ENCODE data around the gene YKT6.

The YKT6 gene

GRCh38 chr7:44208085-44208484, 7.3 kb downstream of the YKT6 start:
- Histone ChIP-seq H3K27me3 (ENCODE audit: control insufficient read depth in 5 of 5, insufficient read depth in 4 of 5, low read length in 5 of 5) (no peaks in the 10 kb centered on the region), H3K4me1 (ENCODE audit: control insufficient read depth in 5 of 5, insufficient read depth in 5 of 5, low read length in 5 of 5) (peaks cover 0 to 7% (median 0%) of the 10 kb centered on the region in 5 donors), H3K36me3 (ENCODE audit: control insufficient read depth in 5 of 5, insufficient read depth in 5 of 5, low read length in 5 of 5) (peaks cover 22 to 91% (median 86%) of the 10 kb centered on the region in 5 donors), H3K4me3 (ENCODE audit: low read depth in 1 of 5, low read length in 5 of 5) (no peak overlapping the region), H3K9ac (ENCODE audit: low read length in 5 of 5) (no peak overlapping the region), H3K27ac (ENCODE audit: low read depth, low read length) (no peak overlapping the region), H3K9me3 (ENCODE audit: control insufficient read depth in 5 of 5, low read length in 5 of 5) (no peaks in the 10 kb centered on the region)

GRCh38 chr7:44210107-44210506, 9.3 kb downstream of the YKT6 start:
- Histone ChIP-seq H3K9ac (ENCODE audit: low read length in 5 of 5) (no peak overlapping the region), H3K4me1 (ENCODE audit: control insufficient read depth in 5 of 5, insufficient read depth in 5 of 5, low read length in 5 of 5) (no peaks in the 10 kb centered on the region), H3K9me3 (ENCODE audit: control insufficient read depth in 5 of 5, low read length in 5 of 5) (no peaks in the 10 kb centered on the region), H3K4me3 (ENCODE audit: low read depth in 1 of 5, low read length in 5 of 5) (no peak overlapping the region), H3K27me3 (ENCODE audit: control insufficient read depth in 5 of 5, insufficient read depth in 4 of 5, low read length in 5 of 5) (no peaks in the 10 kb centered on the region), H3K27ac (ENCODE audit: low read depth, low read length) (no peak overlapping the region), H3K36me3 (ENCODE audit: control insufficient read depth in 5 of 5, insufficient read depth in 5 of 5, low read length in 5 of 5) (peaks cover 14 to 89% (median 86%) of the 10 kb centered on the region in 5 donors)

- peaks cover 9 to 78% (median 76%) of the 10 kb centered on the region in 5 donors for H3K36me3 ChIP-seq (ENCODE audit: control insufficient read depth in 5 of 5, insufficient read depth in 5 of 5, low read length in 5 of 5)
- no peaks in the 10 kb centered on the region for H3K4me1 ChIP-seq (ENCODE audit: control insufficient read depth in 5 of 5, insufficient read depth in 5 of 5, low read length in 5 of 5)
- no peaks in the 10 kb centered on the region for H3K27me3 ChIP-seq (ENCODE audit: control insufficient read depth in 5 of 5, insufficient read depth in 4 of 5, low read length in 5 of 5)
- H3K27ac ChIP-seq (ENCODE audit: low read depth, low read length) = no peak overlapping the region
- no peaks in the 10 kb centered on the region for H3K9me3 ChIP-seq (ENCODE audit: control insufficient read depth in 5 of 5, low read length in 5 of 5)
- H3K4me3 ChIP-seq (ENCODE audit: low read depth in 1 of 5, low read length in 5 of 5) = no peak overlapping the region
- no peak overlapping the region for H3K9ac ChIP-seq (ENCODE audit: low read length in 5 of 5)
These were observed 10.4 kb downstream of the YKT6 start for GRCh38 chr7:44211126-44211675.

- Histone ChIP-seq H3K27me3 (ENCODE audit: control insufficient read depth in 5 of 5, insufficient read depth in 4 of 5, low read length in 5 of 5) (no peaks in the 10 kb centered on the region), H3K36me3 (ENCODE audit: control insufficient read depth in 5 of 5, insufficient read depth in 5 of 5, low read length in 5 of 5) (peaks cover 9 to 71% (median 67%) of the 10 kb centered on the region in 5 donors), H3K27ac (ENCODE audit: low read depth, low read length) (no peak overlapping the region), H3K4me1 (ENCODE audit: control insufficient read depth in 5 of 5, insufficient read depth in 5 of 5, low read length in 5 of 5) (no peaks in the 10 kb centered on the region), H3K9ac (ENCODE audit: low read length in 5 of 5) (no peak overlapping the region), H3K4me3 (ENCODE audit: low read depth in 1 of 5, low read length in 5 of 5) (no peak overlapping the region), H3K9me3 (ENCODE audit: control insufficient read depth in 5 of 5, low read length in 5 of 5) (no peaks in the 10 kb centered on the region)
These were observed 11.2 kb downstream of the YKT6 start for GRCh38 chr7:44212018-44212417.

GRCh38 chr7:44212581-44213184, 11.9 kb downstream of the YKT6 start:
- H3K4me3 ChIP-seq (ENCODE audit: low read depth in 1 of 5, low read length in 5 of 5) = no peak overlapping the region
- H3K9me3 ChIP-seq (ENCODE audit: control insufficient read depth in 5 of 5, low read length in 5 of 5) = no peaks in the 10 kb centered on the region
- no peak overlapping the region for H3K27ac ChIP-seq (ENCODE audit: low read depth, low read length)
- H3K27me3 ChIP-seq (ENCODE audit: control insufficient read depth in 5 of 5, insufficient read depth in 4 of 5, low read length in 5 of 5) = no peaks in the 10 kb centered on the region
- H3K4me1 ChIP-seq (ENCODE audit: control insufficient read depth in 5 of 5, insufficient read depth in 5 of 5, low read length in 5 of 5) = no peaks in the 10 kb centered on the region
- peaks cover 6 to 65% (median 61%) of the 10 kb centered on the region in 5 donors for H3K36me3 ChIP-seq (ENCODE audit: control insufficient read depth in 5 of 5, insufficient read depth in 5 of 5, low read length in 5 of 5)
- H3K9ac ChIP-seq (ENCODE audit: low read length in 5 of 5) = no peak overlapping the region

- peaks cover 0 to 2% (median 0%) of the 10 kb centered on the region in 5 donors for H3K9me3 ChIP-seq (ENCODE audit: control insufficient read depth in 5 of 5, low read length in 5 of 5)
- no peak overlapping the region for H3K4me3 ChIP-seq (ENCODE audit: low read depth in 1 of 5, low read length in 5 of 5)
- no peaks in the 10 kb centered on the region for H3K4me1 ChIP-seq (ENCODE audit: control insufficient read depth in 5 of 5, insufficient read depth in 5 of 5, low read length in 5 of 5)
- no peak overlapping the region for H3K9ac ChIP-seq (ENCODE audit: low read length in 5 of 5)
- no peak overlapping the region for H3K27ac ChIP-seq (ENCODE audit: low read depth, low read length)
- H3K27me3 ChIP-seq (ENCODE audit: control insufficient read depth in 5 of 5, insufficient read depth in 4 of 5, low read length in 5 of 5) = peaks cover under 1 to 5% (median 3%) of the 10 kb centered on the region in 5 donors
- peaks cover 6 to 58% (median 54%) of the 10 kb centered on the region in 5 donors for H3K36me3 ChIP-seq (ENCODE audit: control insufficient read depth in 5 of 5, insufficient read depth in 5 of 5, low read length in 5 of 5)
These were observed 12.6 kb downstream of the YKT6 start for GRCh38 chr7:44213206-44213876.

GRCh38 chr7:44213877-44214388, 13.2 kb downstream of the YKT6 start:
- Histone ChIP-seq H3K9me3 (ENCODE audit: control insufficient read depth in 5 of 5, low read length in 5 of 5) (peaks cover 0 to 7% (median 3%) of the 10 kb centered on the region in 5 donors), H3K4me3 (ENCODE audit: low read depth in 1 of 5, low read length in 5 of 5) (no peak overlapping the region), H3K27me3 (ENCODE audit: control insufficient read depth in 5 of 5, insufficient read depth in 4 of 5, low read length in 5 of 5) (peaks cover 3 to 11% (median 7%) of the 10 kb centered on the region in 5 donors), H3K36me3 (ENCODE audit: control insufficient read depth in 5 of 5, insufficient read depth in 5 of 5, low read length in 5 of 5) (peaks cover 3 to 52% (median 48%) of the 10 kb centered on the region in 5 donors), H3K27ac (ENCODE audit: low read depth, low read length) (no peak overlapping the region), H3K4me1 (ENCODE audit: control insufficient read depth in 5 of 5, insufficient read depth in 5 of 5, low read length in 5 of 5) (no peaks in the 10 kb centered on the region), H3K9ac (ENCODE audit: low read length in 5 of 5) (no peak overlapping the region)

- no peaks in the 10 kb centered on the region for H3K4me1 ChIP-seq (ENCODE audit: control insufficient read depth in 5 of 5, insufficient read depth in 5 of 5, low read length in 5 of 5)
- no peak overlapping the region for H3K9ac ChIP-seq (ENCODE audit: low read length in 5 of 5)
- H3K4me3 ChIP-seq (ENCODE audit: low read depth in 1 of 5, low read length in 5 of 5) = no peak overlapping the region
- peaks cover 0 to 37% (median 34%) of the 10 kb centered on the region in 5 donors for H3K36me3 ChIP-seq (ENCODE audit: control insufficient read depth in 5 of 5, insufficient read depth in 5 of 5, low read length in 5 of 5)
- peaks cover 0 to 15% (median 4%) of the 10 kb centered on the region in 5 donors for H3K9me3 ChIP-seq (ENCODE audit: control insufficient read depth in 5 of 5, low read length in 5 of 5)
- H3K27me3 ChIP-seq (ENCODE audit: control insufficient read depth in 5 of 5, insufficient read depth in 4 of 5, low read length in 5 of 5) = peaks cover 3 to 13% (median 7%) of the 10 kb centered on the region in 5 donors
- no peak overlapping the region for H3K27ac ChIP-seq (ENCODE audit: low read depth, low read length)
These were observed 14.8 kb downstream of the YKT6 start for GRCh38 chr7:44215531-44215930.

GRCh38 chr7:44216019-44216418, 15.2 kb downstream of the YKT6 start:
- Histone ChIP-seq H3K36me3 (ENCODE audit: control insufficient read depth in 5 of 5, insufficient read depth in 5 of 5, low read length in 5 of 5) (peaks cover 0 to 32% (median 29%) of the 10 kb centered on the region in 5 donors), H3K4me1 (ENCODE audit: control insufficient read depth in 5 of 5, insufficient read depth in 5 of 5, low read length in 5 of 5) (no peaks in the 10 kb centered on the region), H3K4me3 (ENCODE audit: low read depth in 1 of 5, low read length in 5 of 5) (no peak overlapping the region), H3K9me3 (ENCODE audit: control insufficient read depth in 5 of 5, low read length in 5 of 5) (peaks cover 0 to 15% (median 4%) of the 10 kb centered on the region in 5 donors), H3K9ac (ENCODE audit: low read length in 5 of 5) (no peak overlapping the region), H3K27me3 (ENCODE audit: control insufficient read depth in 5 of 5, insufficient read depth in 4 of 5, low read length in 5 of 5) (peaks cover 3 to 13% (median 7%) of the 10 kb centered on the region in 5 donors), H3K27ac (ENCODE audit: low read depth, low read length) (no peak overlapping the region)

All from subcutaneous abdominal adipose tissue (tissue), 5 donors.